DOHH2 (cell line): Measurements from ENCODE around the gene ADGRL3.

Source experiments
- H3F3A ChIP-seq: fragments of 200-600 bp; sonication (generic), shearing (Covaris generic); 2 replicates; pipeline ENCODE4 v1.6.0; 2016; ENCODE audit warnings: antibody characterized with exemption, mild to moderate bottlenecking; ENCODE audit not compliant: control insufficient read depth, insufficient read depth
- H3K27ac ChIP-seq: fragments of 200-600 bp; sonication (generic); 2 replicates; pipeline ENCODE4 v1.5.1; 2014; ENCODE audit warnings: low read depth, mild to moderate bottlenecking, low read length, moderate library complexity
- H3K27me3 ChIP-seq: fragments of 200-600 bp; sonication (generic); 2 replicates; pipeline ENCODE4 v1.6.1; 2014; ENCODE audit warnings: mild to moderate bottlenecking, low read length, mixed read lengths; ENCODE audit not compliant: control insufficient read depth
- H3K36me3 ChIP-seq: fragments of 200-600 bp; sonication (generic); 2 replicates; pipeline ENCODE4 v1.6.1; 2014; ENCODE audit warnings: mild to moderate bottlenecking, low read length, moderate library complexity, mixed read lengths; ENCODE audit not compliant: control insufficient read depth
- H3K4me1 ChIP-seq: fragments of 200-600 bp; sonication (generic); 2 replicates; pipeline ENCODE4 v1.6.1; 2014; ENCODE audit warnings: mild to moderate bottlenecking, low read length, mixed read lengths; ENCODE audit not compliant: control insufficient read depth
- H3K4me2 ChIP-seq: fragments of 200-600 bp; sonication (generic); 2 replicates; pipeline ENCODE4 v1.6.0; 2014; ENCODE audit warnings: mild to moderate bottlenecking, low read length, moderate library complexity
- H3K4me3 ChIP-seq: fragments of 200-600 bp; sonication (generic); 2 replicates; pipeline ENCODE4 v1.5.1; 2014; ENCODE audit warnings: mild to moderate bottlenecking, low read length, mixed read lengths
- H3K79me2 ChIP-seq: fragments of 200-600 bp; sonication (generic); 2 replicates; pipeline ENCODE4 v1.6.1; 2014; ENCODE audit warnings: mild to moderate bottlenecking, low read length, mixed read lengths; ENCODE audit not compliant: control insufficient read depth
- H3K9me2 ChIP-seq: fragments of 200-600 bp; sonication (generic); replicated peaks from 2 replicates; pipeline ENCODE4 v1.6.1; 2014; ENCODE audit warnings: mild to moderate bottlenecking, low read length, mixed read lengths; ENCODE audit not compliant: control insufficient read depth
- H3K9me3 ChIP-seq: fragments of 200-600 bp; sonication (generic); 2 replicates; pipeline ENCODE4 v1.6.1; 2014; ENCODE audit warnings: antibody characterized with exemption, low read length, mixed read lengths; ENCODE audit not compliant: control insufficient read depth, insufficient read depth
- H4K20me1 ChIP-seq: fragments of 200-600 bp; sonication (generic); 2 replicates; pipeline ENCODE4 v1.6.0; 2014; ENCODE audit warnings: low read depth, mild to moderate bottlenecking, antibody characterized with exemption, low read length, moderate library complexity; ENCODE audit not compliant: control insufficient read depth, insufficient read depth
- CTCF ChIP-seq: fragments of 200-600 bp; sonication (generic); IDR thresholded peaks from one replicate; pipeline ENCODE4 v1.5.1; 2014; ENCODE audit warnings: antibody characterized with exemption, mild to moderate bottlenecking, low read depth, low read length; ENCODE audit not compliant: poor library complexity, severe bottlenecking
- EZH2phosphoT487 ChIP-seq: fragments of 200-600 bp; sonication (generic); IDR thresholded peaks from 2 replicates; pipeline ENCODE4 v1.6.1; 2017; ENCODE audit warnings: borderline replicate concordance, mild to moderate bottlenecking, antibody characterized with exemption, low read length, moderate library complexity, mixed read lengths

ADGRL3 gene

GRCh38 chr4:61693520-61693919, 493.4 kb downstream of the ADGRL3 start:
- no peak for TF ChIP-seq CTCF
- TF ChIP-seq EZH2phosphoT487: no peak
- Histone ChIP-seq H3K79me2 (no peaks in the 10 kb centered on the region), H3K4me1 (no peaks in the 10 kb centered on the region), H3K9me3 (no peaks in the 10 kb centered on the region), H3K27ac (no peak overlapping the region), H3K9me2 (no peaks in the 10 kb centered on the region), H3K27me3 (no peaks in the 10 kb centered on the region), H3K36me3 (no peaks in the 10 kb centered on the region), H3F3A (no peaks in the 10 kb centered on the region), H3K4me3 (no peak overlapping the region), H4K20me1 (no peaks in the 10 kb centered on the region), H3K4me2 (no peak overlapping the region)

GRCh38 chr4:61714387-61714911, 514.3 kb downstream of the ADGRL3 start:
- Histone ChIP-seq H3K4me1 (no peaks in the 10 kb centered on the region), H3K27ac (no peak overlapping the region), H3K27me3 (no peaks in the 10 kb centered on the region), H3K9me2 (no peaks in the 10 kb centered on the region), H3K4me3 (no peak overlapping the region), H4K20me1 (no peaks in the 10 kb centered on the region), H3K79me2 (no peaks in the 10 kb centered on the region), H3K9me3 (no peaks in the 10 kb centered on the region), H3K4me2 (no peak overlapping the region), H3K36me3 (no peaks in the 10 kb centered on the region), H3F3A (no peaks in the 10 kb centered on the region)
- TF ChIP-seq EZH2phosphoT487 (no peak), CTCF (no peak)

- Histone ChIP-seq H3K9me3 (no peaks in the 10 kb centered on the region), H3K79me2 (no peaks in the 10 kb centered on the region), H3K36me3 (no peaks in the 10 kb centered on the region), H3K4me2 (no peak overlapping the region), H3K27me3 (no peaks in the 10 kb centered on the region), H3K9me2 (no peaks in the 10 kb centered on the region), H4K20me1 (no peaks in the 10 kb centered on the region), H3K4me1 (no peaks in the 10 kb centered on the region), H3K4me3 (no peak overlapping the region), H3K27ac (no peak overlapping the region), H3F3A (no peaks in the 10 kb centered on the region)
- TF ChIP-seq EZH2phosphoT487 (no peak), CTCF (no peak)
Observed at GRCh38 chr4:61716426-61716825, 516.3 kb downstream of the ADGRL3 start.
